NCI-H187 (cell line): ENCODE data around the gene TSEN34.
"Not testable (repeated sequence)": the region's sequence is repeated elsewhere in the genome, so short reads cannot be mapped to it uniquely, and the experiment has no call there.

Source experiments
- DNase-seq, 2 experiments: peaks; one replicate each; lab custom pipeline; 2025; lab: John Stamatoyannopoulos, UW

TSEN34 gene

GRCh38 chr19:54188215-54188871 is 2.8 kb upstream of the TSEN34 start:
- no peak for DNase-seq

DNA sequence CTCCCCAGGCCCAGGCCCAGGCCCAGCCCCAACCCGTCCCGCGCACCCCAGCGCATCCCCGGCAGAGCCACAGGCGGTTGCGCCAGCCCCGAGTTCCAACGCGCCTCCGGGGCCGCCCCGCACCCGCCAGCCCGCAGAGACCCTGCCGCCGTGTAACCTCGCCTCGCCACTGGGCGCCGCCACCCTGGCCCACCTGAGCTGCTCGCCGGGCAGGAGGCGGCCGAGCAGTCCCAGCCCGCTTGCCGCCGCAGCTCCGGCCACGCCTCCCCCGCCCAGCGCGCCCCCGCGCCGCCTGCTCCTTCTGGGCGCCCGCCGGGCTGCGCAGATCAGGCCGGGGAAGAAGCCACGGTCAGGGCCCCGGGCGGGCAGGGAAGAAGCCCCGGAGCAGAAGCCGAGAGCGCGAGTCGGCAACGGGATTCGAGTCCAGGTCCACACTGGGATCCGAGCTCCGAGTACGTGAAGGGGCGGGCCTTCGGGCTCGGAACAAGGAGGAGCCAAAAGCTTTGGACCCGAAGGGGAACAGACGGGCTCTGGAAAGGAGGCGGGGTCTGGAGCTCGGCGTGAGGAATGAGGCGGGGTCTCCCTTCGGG is 1.9 kb upstream of the TSEN34 start, which contains the start of gene MBOAT7:
Gene MBOAT7, minus strand, starts transcription at position 436 of the 590 bp plus-strand sequence. CDS start 1,072 bp downstream, outside the sequence.
- DNase-seq = no peak

- DNase-seq = peak; percentile 100
Measured at GRCh38 chr19:54189735-54190502, 1.2 kb upstream of the TSEN34 start.

DNA sequence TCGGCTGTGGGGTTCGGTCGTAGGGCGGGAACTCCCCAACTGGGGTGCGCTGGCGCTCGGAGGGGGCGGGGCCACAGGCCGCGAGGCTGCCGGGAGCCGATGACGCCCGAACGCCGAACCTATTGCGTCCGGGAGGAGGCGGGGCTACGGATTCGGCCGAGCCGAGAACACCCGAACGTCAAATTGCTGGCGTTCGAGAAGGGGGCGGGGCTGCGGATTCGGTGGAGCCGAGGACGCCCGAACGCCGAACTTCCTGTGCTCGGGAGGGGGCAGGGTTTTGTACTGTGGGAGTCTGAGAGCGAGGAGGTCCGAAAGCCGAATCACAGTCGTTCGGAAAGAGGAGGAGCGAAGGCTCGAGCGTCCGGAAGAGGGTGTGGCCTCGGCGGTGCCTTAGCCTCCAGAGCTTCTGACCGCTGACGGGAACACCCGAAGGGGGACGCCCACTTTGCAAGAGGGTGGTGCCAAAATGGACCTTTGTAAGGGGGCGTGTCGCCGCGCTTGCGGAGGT is 551 bp upstream of the TSEN34 start:
- DNase-seq = peak; percentile 98 to 99

DNA sequence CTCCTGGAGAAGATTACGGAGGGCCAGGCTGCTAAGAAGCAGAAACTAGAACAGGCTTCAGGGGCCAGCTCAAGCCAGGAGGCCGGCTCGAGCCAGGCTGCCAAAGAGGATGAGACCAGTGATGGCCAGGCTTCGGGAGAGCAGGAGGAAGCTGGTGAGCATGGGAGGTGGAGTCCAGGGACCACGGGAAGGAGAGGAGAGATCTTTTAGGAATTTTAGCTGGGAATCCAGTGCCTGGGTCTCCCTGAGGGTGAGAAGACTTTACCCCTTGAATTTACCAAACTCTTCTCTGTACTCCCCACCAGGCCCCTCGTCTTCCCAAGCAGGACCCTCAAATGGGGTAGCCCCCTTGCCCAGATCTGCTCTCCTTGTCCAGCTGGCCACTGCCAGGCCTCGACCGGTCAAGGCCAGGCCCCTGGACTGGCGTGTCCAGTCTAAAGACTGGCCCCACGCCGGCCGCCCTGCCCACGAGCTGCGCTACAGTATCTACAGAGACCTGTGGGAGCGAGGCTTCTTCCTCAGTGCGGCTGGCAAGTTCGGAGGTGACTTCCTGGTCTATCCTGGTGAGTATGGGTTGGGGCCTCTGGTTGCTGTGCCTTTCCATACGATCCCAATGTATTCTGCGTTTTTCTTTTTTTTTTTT is 824 bp downstream of the TSEN34 start:
- no peak for DNase-seq

DNA sequence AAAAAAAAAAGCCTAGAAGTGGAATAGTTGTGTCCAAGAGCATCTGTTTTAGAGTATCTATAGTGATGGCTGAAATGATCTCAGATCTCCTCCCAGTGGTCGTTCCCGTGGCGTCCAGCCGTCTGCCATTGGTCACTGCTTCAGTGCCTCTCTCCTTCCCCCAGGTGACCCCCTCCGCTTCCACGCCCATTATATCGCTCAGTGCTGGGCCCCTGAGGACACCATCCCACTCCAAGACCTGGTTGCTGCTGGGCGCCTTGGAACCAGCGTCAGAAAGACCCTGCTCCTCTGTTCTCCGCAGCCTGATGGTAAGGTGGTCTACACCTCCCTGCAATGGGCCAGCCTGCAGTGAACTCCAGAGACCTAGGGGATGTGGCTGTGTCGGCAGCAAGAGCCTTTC is 1.9 kb downstream of the TSEN34 start:
- DNase-seq = no peak

GRCh38 chr19:54194463-54194862 is 3.4 kb downstream of the TSEN34 start:
- DNase-seq = not testable (repeated sequence)

GRCh38 chr19:54196536-54196935 is 5.4 kb downstream of the TSEN34 start:
- DNase-seq = no peak

DNA sequence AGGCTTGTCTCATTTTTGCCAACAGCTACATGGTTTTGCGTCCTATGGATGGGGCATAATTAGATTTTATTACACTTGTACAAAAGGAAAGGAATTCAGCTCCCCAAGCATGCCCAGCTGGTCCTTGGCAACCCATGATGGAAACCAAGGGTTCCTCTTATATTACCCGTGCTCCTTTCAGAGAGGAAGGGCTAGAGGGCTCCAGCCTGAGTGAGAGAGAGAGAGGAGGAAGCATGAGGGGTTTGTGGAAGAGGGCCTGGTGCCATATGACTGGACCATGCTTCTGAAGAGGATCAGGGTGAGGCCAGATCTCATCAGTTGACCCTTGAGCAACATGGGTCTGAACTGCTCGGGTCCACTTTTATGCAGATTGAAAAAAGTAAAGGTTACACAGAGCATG is 6.0 kb downstream of the TSEN34 start:
- DNase-seq = no peak

DNA sequence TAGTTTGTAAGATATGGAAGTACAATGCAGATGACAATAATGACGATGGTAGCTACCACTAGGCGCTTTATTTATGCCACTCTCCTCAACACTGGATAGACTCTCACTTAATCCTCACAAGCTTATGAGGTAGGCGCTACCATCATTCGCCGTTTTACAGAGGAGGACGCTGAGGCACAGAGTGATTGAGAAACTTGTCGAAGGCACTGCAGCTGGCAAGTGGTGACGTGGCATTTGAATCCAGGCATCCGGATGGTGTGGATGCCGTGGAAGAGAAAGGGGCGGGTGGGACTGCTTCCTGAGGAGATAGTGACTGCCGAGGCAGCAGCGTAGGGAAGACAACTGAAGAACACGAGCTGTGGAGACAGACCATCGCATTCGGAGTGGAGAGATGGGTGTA is 8.3 kb downstream of the TSEN34 start:
- DNase-seq = no peak

DNA sequence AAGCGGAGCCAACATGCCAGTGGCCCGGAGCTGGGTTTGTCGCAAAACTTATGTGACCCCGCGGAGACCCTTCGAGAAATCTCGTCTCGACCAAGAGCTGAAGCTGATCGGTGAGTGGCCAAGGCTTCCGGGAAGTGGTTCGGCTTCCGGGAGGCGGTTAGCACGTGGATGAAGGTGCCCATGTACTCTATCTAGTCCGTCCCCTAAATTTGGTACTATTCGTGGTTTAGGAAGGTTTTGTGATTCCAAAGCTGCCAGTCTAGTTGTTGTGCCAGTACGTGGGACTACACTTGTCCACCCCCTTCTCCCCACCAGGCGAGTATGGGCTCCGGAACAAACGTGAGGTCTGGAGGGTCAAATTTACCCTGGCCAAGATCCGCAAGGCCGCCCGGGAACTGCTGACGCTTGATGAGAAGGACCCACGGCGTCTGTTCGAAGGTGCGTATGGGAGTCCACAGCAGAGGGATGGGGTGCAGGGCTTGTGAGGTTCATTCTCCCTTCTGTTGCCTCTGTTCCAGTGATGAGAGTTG is 10.1 kb downstream of the TSEN34 start:
- no peak for DNase-seq

- DNase-seq = no peak
Measured at GRCh38 chr19:54201980-54202379, 10.9 kb downstream of the TSEN34 start.

- no peak for DNase-seq
Measured at GRCh38 chr19:54203151-54203611, 12.1 kb downstream of the TSEN34 start.

GRCh38 chr19:54204767-54205468 is 13.8 kb downstream of the TSEN34 start:
- DNase-seq = no peak

- DNase-seq = no peak
Measured at GRCh38 chr19:54206030-54206830, 15.1 kb downstream of the TSEN34 start.

DNA sequence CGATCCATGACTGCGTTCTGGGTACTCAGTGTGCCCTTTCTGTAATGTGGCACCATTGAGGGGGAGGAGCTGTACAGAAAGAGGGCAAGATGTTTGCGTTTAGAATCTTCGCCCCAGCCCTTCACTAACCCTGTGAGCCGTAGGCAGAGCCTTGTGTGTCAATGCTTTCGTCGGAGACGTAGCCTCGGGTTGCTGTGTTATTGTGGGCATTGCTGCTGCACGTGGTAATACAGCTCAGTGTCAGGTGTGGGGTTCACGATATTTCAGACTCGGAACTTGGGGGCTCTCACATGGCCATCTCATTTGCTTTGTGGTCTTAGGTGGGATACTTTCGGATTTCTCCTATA is 15.7 kb downstream of the TSEN34 start:
- DNase-seq = no peak

DNA sequence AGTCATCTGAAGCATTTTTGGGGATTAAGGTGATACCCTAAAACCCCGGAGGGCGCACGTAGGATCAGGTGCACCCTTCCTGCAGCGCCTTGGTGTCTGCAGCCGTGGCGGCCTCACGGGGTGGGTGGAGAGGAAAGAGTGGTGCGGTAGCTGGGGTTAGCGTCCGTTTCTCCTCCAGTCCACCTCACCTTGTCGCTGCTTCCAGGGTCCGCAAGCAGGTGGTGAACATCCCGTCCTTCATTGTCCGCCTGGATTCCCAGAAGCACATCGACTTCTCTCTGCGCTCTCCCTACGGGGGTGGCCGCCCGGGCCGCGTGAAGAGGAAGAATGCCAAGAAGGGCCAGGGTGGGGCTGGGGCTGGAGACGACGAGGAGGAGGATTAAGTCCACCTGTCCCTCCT is 16.1 kb downstream of the TSEN34 start:
- DNase-seq = not testable (repeated sequence)

- DNase-seq = no peak
Measured at GRCh38 chr19:54207676-54207982, 16.5 kb downstream of the TSEN34 start.

DNA sequence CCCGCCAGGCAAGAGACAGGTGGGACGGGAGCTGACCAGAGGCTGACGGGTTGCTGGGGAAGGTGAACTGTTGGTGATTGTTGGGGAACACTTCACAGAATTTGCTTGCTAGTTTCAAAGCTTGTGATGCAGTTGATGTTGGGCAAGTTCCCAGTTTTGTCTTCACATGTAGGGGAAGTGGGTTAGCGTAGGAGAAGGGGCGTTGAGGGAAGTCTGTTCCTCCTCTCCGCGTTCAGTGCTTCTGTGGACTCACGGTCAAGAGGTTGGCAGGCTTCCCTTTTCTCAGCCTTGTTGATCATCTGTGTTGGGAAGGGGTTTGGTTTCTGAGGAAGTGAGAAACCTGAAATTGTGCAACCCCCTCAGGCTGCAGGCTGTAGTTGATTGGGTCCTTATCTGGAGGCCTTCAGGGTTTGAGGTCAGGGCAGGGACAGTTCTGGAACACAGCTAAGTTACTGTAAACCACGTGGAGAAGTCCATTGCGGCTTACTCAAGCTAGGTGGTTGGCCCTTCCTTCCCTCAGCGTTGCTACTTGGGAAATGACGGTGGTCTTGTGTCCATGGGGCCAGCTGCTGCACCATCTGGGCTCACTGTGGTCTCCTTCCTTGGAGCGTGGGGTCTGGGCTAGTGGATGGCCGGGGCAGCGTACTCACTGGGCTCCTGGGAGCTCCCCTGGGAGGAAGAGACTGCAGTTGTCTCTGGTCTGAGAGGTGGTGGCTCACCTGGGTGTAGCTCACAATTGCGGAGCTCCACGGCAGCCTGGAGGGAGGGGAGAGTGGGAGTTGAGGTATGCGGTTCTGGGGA is 17.1 kb downstream of the TSEN34 start:
- no peak for DNase-seq

- no peak for DNase-seq
Measured at GRCh38 chr19:54208784-54209057, 17.6 kb downstream of the TSEN34 start.
